Measurements from ENCODE around the gene GSTT4. TPM values are rescaled to one million over a fixed set of nuclear protein-coding genes. Genes with fewer than 3 reads are reported as not detected.
A peak's percentile ranks its signal among the peaks of the same experiment; 100 is the strongest.
"Not testable (repeated sequence)": the region's sequence is repeated elsewhere in the genome, so short reads cannot be mapped to it uniquely, and the experiment has no call there.

The GSTT4 gene
- total RNA-seq, 1 donor from 2014 or later: not detected

DNA sequence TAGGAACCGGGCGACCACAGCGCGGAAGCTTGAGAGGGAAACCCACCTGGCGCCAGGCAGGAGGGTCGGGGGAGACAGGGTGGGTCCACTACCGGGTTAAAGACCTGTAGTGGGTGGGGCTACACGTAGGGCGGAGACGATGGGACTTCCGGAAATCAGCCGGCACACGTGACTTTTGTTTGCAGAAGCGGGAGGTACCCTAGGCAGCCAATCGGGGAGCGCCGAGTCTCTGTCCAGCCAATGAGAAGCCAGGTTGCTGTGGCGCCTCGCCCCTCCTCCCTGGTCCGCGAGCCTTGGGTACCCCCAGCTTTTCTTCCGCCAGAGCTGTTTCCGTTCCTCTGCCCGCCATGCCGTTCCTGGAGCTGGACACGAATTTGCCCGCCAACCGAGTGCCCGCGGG lies 38.7 kb downstream of the GSTT4 start, which contains the start of gene DDTL:
DDTL (plus strand) TSS at position 321 of the 400 bp plus-strand sequence; CDS start at position 348, 27 bp downstream.
- DNase-seq; intact Hi-C loops (cut with DNase I): not testable (repeated sequence)
- ATAC-seq (ENCODE audit: poor library complexity): peak; percentile 95

DNA sequence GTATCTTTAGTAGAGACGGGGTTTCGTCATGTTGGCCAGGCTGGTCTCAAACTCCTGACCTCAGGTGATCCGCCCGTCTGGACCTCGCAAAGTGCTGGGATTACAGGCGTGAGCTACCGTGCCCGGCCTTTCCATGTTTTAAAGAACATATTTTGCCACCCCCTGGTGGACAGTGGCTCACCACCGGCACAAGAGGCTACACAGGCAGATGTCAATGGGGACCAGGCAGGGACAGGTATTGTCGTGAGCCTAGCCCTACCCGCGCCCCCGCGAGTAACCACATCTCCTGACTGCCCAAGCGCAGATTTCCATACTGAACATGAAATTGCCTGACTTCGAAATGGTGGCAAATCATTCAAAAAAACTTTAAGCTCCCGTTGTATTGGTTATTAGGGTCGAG lies 39.2 kb downstream of the GSTT4 start:
- intact Hi-C loops (cut with DNase I): not testable (repeated sequence)

DNA sequence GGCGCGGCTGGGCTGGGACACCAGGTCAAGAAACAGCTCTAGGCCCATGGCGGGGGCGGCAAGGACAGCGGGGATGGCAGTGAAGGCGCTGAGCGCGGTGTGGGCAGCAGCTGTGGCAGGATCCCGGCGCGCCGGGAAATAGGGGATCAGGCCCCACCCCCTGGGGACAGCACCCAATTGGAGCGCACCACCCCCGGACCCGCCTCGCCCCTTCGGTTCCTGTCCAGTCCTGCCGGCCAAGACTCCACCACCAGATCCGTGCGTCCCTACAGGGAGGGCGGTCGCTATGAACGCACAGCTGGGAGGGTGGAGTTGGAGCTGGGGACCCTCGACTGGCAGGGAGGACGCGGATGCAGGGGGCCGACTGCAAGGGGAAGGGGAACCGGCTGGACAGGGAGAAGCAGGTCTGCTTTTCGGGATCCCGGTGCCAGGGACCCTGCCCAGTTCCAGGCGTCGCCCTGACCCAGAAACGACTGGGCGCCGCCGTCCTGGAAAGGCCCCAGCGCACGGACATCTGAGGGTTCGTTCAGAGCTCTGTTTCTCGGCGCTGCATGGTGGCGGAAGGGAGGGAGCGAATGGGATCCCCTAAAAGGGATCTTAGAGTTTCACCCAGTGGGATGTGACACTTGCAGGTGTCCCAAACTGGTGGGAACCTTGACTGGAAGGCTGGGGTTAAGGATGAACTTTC lies 44.0 kb downstream of the GSTT4 start, which contains the start of gene GSTT2B:
GSTT2B (minus strand) TSS at position 112 of the 688 bp plus-strand sequence; CDS start at position 48, 64 bp downstream.
- ATAC-seq (ENCODE audit: poor library complexity): peak; percentile 90
- DNase-seq; intact Hi-C loops (cut with DNase I): not testable (repeated sequence)

More for the DNA sequence above, 39.2 kb downstream of the GSTT4 start:
- not testable (repeated sequence) for DNase-seq
- ATAC-seq (ENCODE audit: poor library complexity): peak; percentile 41

DNA sequence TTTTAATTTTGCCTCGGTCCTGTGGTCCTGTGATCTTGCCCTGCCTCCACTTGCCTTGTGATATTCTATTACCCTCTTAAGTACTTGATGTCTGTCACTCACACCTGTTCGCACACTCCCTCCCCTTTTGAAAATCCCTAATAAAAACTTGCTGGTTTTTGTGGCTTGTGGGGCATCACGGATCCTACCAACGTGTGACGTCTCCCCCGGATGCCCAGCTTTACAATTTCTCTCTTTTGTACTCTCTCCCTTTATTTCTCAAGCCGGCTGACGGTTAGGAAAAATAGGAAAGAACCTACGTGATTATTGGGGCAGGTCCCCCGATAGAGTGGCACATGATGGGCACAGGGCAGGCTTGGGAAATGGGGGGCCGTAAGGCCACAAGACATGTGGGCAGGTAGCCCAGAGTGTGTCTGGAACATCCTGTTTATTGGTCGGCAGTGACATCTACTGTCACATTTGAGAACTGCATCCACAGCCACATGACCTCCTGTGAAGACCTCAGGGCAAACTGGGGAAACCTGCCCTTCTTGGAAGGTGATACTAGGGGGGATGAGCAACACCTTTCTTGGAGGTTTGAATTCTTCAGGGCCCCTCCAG lies 48.9 kb downstream of the GSTT4 start:
- intact Hi-C loops (cut with DNase I): not testable (repeated sequence)

DNA sequence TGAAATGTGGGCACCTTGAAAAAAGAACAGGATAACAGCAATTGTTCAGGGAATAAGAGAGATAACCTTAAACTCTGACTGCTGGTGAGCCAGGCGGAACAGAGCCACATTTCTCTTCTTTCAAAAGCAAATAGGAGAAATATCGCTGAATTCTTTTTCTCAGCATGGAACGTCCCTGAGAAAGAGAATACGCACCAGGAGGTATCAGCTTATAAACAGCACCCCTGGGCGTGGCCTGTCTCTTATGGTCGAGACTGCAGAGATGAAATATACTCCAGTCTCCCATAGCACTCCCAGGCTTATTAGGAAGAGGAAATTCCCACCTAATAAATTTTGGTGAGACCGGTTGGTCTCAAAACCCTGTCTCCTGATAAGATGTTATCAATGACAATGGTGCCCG lies 49.4 kb downstream of the GSTT4 start:
- intact Hi-C loops (cut with DNase I); ATAC-seq (ENCODE audit: poor library complexity); DNase-seq: not testable (repeated sequence)

More for the DNA sequence above, 48.9 kb downstream of the GSTT4 start:
- peak; percentile 63 for DNase-seq
- ATAC-seq (ENCODE audit: poor library complexity): peak; percentile 69

DNA sequence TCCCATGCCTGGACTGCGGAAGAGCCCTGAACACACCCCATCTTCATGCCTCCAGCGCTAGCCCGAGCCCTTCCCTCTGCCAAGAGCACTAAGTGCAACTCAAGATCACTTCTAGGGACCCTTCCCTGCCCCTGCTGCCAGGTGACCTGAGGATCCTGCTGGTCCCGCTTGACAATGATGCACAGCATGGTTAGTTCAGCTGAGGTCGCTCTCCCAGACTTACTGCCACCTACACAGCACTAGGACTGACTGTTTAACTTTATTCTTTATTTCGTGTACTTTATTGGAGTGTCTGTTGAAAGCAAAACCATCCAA lies 50.3 kb downstream of the GSTT4 start:
- ATAC-seq (ENCODE audit: poor library complexity); intact Hi-C loops (cut with DNase I); DNase-seq: not testable (repeated sequence)

DNA sequence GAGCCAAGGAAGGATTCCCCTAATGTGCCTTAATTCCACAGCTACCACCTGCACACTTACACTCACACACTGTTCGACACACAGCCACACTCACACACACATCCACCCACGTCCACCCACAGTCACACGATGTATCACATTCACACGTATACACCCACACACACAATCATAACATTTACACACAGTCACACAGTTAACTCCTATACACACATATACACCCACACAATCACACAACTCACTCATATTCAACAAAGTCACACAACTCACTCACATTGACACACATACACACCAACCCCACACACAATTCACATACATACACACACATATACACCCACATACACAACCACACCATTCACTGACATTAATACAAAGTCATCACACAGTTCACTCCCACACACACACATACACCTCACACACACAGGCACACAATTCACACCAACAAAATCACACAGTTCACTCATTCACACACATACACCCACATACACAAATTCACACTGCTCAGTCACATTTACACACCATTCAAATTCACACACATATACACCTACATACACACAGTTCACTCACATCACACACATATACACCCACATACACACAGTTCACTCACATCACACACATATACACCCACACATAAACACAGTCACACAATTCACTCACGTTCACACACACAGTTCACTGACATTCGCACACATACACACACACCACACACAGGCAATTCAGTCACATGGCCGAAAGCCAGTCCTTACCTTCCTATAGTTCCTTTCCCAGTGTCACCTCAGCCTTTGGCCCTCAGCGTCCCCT lies 50.9 kb downstream of the GSTT4 start:
- DNase-seq; intact Hi-C loops (cut with DNase I); ATAC-seq (ENCODE audit: poor library complexity): not testable (repeated sequence)

DNA sequence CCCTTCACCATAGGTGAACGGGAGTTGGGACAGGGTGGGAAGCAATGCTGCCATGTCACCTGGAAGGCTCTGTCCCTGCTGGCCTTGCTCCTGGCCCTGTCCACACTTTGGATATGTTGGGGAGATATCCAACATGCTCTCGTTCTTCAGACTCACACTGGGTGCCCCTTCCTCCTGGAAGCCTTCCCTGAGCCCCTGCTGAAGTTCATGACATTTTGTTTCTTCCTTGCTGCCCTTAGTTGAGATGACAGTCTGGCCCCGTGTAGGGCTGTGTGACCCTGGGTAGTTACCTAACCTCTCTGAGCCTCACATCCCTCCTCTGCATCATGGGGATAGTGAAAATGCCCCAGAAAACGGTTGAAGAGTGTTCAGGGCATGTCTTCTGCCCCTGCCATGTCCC lies 51.8 kb downstream of the GSTT4 start:
- intact Hi-C loops (cut with DNase I); ATAC-seq (ENCODE audit: poor library complexity); DNase-seq: not testable (repeated sequence)

DNA sequence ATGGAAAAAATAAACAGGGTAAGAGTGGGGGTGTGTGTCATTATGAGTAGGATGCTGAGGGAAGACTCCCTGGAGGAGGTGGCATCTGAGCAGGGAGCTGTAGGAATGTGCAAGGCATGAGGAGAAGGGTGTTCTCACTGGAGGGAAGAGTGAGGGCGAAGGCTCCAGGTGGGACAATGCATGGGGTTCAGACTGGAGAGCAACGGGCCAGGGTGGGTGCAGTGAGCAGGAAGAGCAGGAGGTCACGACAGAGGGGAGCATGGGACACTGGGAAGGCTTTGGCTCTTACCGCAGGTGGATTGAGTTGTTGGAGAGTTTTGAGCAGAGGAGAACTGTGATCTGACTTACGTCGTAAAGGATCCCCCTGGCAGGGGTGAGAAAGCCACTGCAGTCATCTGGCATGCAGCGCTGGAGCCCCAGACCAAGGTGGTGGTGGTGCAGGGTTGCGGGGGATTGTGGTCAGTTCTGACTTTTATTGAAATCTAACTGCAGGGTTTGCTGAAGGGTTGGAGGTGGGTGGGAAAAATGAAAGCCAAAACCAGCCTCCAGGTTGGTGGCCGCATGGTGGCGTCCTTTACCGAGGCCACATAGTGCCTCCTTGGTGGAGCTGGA lies 52.4 kb downstream of the GSTT4 start:
- DNase-seq; ATAC-seq (ENCODE audit: poor library complexity); intact Hi-C loops (cut with DNase I): not testable (repeated sequence)

DNA sequence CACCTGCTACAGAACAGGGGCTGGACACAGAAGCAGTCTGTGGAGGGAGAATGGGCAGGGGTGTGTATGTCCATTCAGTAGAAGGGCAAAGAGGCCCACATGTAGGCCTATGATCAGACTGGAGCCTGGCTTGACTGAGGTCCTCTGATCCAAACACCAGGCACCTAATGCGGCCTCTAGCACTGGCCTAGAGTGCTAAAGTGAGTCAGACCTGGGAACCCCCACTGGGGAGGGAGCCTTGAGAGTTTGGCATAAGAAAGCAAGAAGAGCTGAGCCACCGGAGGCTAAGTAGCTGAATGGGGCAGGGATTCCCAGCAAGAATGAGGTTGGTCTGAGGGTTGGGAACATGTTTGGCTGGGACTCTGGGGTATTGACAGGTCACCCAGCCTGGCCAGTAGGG lies 53.9 kb downstream of the GSTT4 start:
- ATAC-seq (ENCODE audit: poor library complexity); DNase-seq; intact Hi-C loops (cut with DNase I): not testable (repeated sequence)

DNA sequence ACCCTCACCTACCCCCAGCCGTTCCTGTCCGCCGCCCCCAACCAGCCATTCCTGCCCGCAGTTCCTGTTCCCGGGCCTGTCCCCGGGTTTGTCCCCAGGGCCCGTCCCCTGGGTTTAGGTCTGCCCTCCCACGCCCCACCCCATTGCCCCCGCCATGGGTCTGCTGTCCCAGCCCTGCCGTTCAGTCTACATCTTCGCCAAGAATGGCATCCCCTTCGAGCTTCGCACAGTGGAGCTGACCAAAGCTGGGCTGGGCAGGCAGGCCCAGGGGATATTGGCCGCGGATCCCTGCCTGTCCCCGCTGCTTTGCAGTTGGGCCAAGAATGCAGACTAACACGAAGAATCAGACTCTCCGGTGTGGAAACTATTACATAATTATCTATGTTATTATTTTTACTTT lies 55.5 kb downstream of the GSTT4 start:
- intact Hi-C loops (cut with DNase I); ATAC-seq (ENCODE audit: poor library complexity); DNase-seq: not testable (repeated sequence)

Other genes with a start within 250 kb of the GSTT4 start
- not detected for gene C22orf15, start 242.5 kb downstream of the GSTT4 start, total RNA-seq
- 1,600 TPM for gene CHCHD10, start 237.5 kb downstream of the GSTT4 start, total RNA-seq
- 25.3 TPM for gene MMP11, start 232.6 kb downstream of the GSTT4 start, total RNA-seq
- 46.6 TPM for gene SMARCB1, start 218.5 kb downstream of the GSTT4 start, total RNA-seq
- 2.8 TPM for gene DERL3, start 166.4 kb downstream of the GSTT4 start, total RNA-seq
- gene SLC2A11, start 147.6 kb downstream of the GSTT4 start, total RNA-seq: 19.8 TPM
- 227 TPM for gene MIF, start 111.1 kb downstream of the GSTT4 start, total RNA-seq
- 3.4 TPM for gene GSTT2B, start 44.3 kb downstream of the GSTT4 start, total RNA-seq
- 1.7 TPM for gene DDTL, start 38.6 kb downstream of the GSTT4 start, total RNA-seq
- 148 TPM for gene DDT, start 31.0 kb downstream of the GSTT4 start, total RNA-seq
- gene GSTT2, start 25.3 kb downstream of the GSTT4 start, total RNA-seq: 0.62 TPM
- gene CABIN1, start 5.9 kb upstream of the GSTT4 start, total RNA-seq: 37.4 TPM
- gene SUSD2, start 176.0 kb upstream of the GSTT4 start, total RNA-seq: 2.6 TPM
- gene GGT5, start 239.6 kb upstream of the GSTT4 start, total RNA-seq: 21.0 TPM

Data from Right ventricle myocardium superior (tissue), 1 donor.